NCI-H2196 treated with DMSO at 0.1 percent for 48 hours (cell line): ENCODE data around the gene CACNG8.

Experiments
- DNase-seq: peaks from one replicate; lab custom pipeline; 2025; ENCODE audit not compliant: unreplicated experiment; lab: John Stamatoyannopoulos, UW

The CACNG8 gene

GRCh38 chr19:53961523-53962356, 997 bp upstream of the CACNG8 start:
- DNase-seq: no peak

GRCh38 chr19:53965091-53965490, 2.4 kb downstream of the CACNG8 start:
- no peak for DNase-seq

GRCh38 chr19:53966931-53967330, 4.2 kb downstream of the CACNG8 start:
- no peak for DNase-seq

- no peak for DNase-seq
Measured at GRCh38 chr19:53969366-53969765, 6.6 kb downstream of the CACNG8 start.

- no peak for DNase-seq
Measured at GRCh38 chr19:53971673-53972072, 8.9 kb downstream of the CACNG8 start.

- DNase-seq: peak; percentile 6
Measured at GRCh38 chr19:53977429-53977990, 14.8 kb downstream of the CACNG8 start.

- no peak for DNase-seq
Measured at GRCh38 chr19:53977991-53978731, 15.4 kb downstream of the CACNG8 start.

- no peak for DNase-seq
Measured at GRCh38 chr19:53978975-53979801, 16.5 kb downstream of the CACNG8 start.

GRCh38 chr19:53980539-53981375, 18.0 kb downstream of the CACNG8 start:
- no peak for DNase-seq

- DNase-seq: no peak
Measured at GRCh38 chr19:53981376-53981951, 18.7 kb downstream of the CACNG8 start.

- no peak for DNase-seq
Measured at GRCh38 chr19:53982001-53982451, 19.3 kb downstream of the CACNG8 start.

- no peak for DNase-seq
Measured at GRCh38 chr19:53982611-53983010, 19.9 kb downstream of the CACNG8 start.

- no peak for DNase-seq
Measured at GRCh38 chr19:53983457-53984289, 20.9 kb downstream of the CACNG8 start.

- DNase-seq: no peak
Measured at GRCh38 chr19:53985863-53986262, 23.1 kb downstream of the CACNG8 start.

GRCh38 chr19:53988981-53989380, 26.2 kb downstream of the CACNG8 start:
- no peak for DNase-seq

GRCh38 chr19:53989600-53990533, 27.1 kb downstream of the CACNG8 start:
- no peak for DNase-seq

- DNase-seq: peak; percentile 53
Measured at GRCh38 chr19:53991224-53992113, 28.7 kb downstream of the CACNG8 start, which contains the start of gene CACNG6. TSS of gene CACNG6 (plus strand) at chr19:53991637. CDS start at chr19:53992878, 1,241 bp downstream.
